ENCODE measurements around the gene FBXO34. TPM values are rescaled to one million over a fixed set of nuclear protein-coding genes. Genes with fewer than 3 reads are reported as not detected.

FBXO34 gene
- total RNA-seq, 2 experiments from 2014 or later, result 18.5 to 18.9 TPM

DNA sequence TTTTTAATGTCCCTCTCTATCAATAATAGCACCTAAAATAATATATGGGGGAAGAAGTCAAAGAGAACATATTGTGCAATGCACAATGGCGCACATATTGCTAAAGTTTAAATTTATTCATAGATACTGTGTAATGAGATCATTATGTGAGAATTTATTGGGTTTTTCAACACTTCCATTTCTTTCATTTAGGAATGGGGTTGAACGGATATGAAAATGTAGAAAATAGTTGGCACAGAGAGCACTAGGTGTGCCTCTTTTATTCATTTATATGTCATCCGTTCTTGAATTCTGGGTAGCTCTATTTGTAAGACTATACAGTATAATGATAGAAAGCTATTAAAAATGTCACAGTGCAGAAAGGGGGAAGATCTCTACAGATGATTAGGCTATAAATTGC lies 76.5 kb downstream of the FBXO34 start:
- DNase-seq, result no peak
- CTCF ChIA-PET, result interaction anchor here (0.7 to 1.7 kb wide), 6 partner anchors 8 to 92 kb away, joined by 3 to 8 read pairs (median 4); no protein-coding TSS in a partner anchor
- peaks cover 39% of the 10 kb centered on the region for H3K4me1 Mint-ChIP-seq
- H3K4me3 Mint-ChIP-seq, result no peak overlapping the region
- no peak for ATAC-seq
- no peak overlapping the region for H3K27ac Mint-ChIP-seq
- POLR2A ChIA-PET, result interaction anchor here (0.7 kb wide), 1 partner anchor 87 kb away, joined by 4 read pairs; no protein-coding TSS in a partner anchor
- peaks cover 13% of the 10 kb centered on the region for H3K36me3 Mint-ChIP-seq (ENCODE audit: low read depth)
- no peaks in the 10 kb centered on the region for H3K27me3 Mint-ChIP-seq
- H3K9me3 Mint-ChIP-seq (ENCODE audit: low read depth), result no peaks in the 10 kb centered on the region
- intact Hi-C loops (cut with DNase I, micrococcal nuclease), result loop anchor here in 1 of 2 experiments (2.0 kb wide), 1 partner anchor 15 kb away; no protein-coding TSS in a partner anchor

DNA sequence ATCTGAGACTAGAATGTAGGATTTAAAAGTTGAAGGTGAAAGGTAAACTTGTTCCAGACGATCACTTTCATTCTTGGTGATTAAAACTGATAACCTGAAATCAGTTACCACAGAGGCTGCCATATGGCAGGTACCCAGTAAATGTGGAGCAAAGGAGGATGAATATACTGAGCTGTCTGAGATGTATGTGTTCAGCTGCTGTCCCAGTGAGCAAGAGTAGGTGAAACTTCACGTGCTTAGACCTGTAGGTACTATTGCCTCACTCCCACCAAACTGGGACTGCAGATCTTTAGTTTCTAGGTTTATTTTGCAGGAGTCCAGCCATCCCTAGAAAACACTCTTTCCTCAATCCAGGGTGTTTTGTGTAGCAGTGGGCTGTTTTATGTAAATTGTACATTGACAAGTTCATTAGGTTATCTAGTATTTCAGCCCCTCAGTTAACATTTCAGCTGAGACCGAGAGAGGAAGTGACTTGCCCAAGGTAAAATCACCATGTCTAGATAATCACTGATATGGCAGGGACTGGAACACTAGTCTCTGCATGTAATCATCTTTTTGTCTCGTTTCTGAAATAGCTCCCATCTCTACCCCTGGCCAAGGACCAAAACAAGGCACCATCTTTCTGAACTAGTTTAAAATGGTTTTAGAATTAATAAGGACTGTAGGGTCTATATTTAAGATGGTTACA lies 77.7 kb downstream of the FBXO34 start:
- peak overlapping the region; percentile 33 for H3K27ac Mint-ChIP-seq
- H3K36me3 Mint-ChIP-seq (ENCODE audit: low read depth), result peaks cover 19% of the 10 kb centered on the region
- ATAC-seq (peak; percentile 82), DNase-seq (no peak)
- H3K4me1 Mint-ChIP-seq, result peaks cover 45% of the 10 kb centered on the region
- intact Hi-C loops (cut with DNase I, micrococcal nuclease), result loop anchor here in 1 of 2 experiments (2.0 kb wide), 1 partner anchor 16 kb away; no protein-coding TSS in a partner anchor
- H3K27me3 Mint-ChIP-seq, result no peaks in the 10 kb centered on the region
- ChIA-PET POLR2A (no interaction called here), CTCF (interaction anchor here (1.0 to 2.5 kb wide), 4 partner anchors 15 to 79 kb away, joined by 3 to 10 read pairs (median 6); no protein-coding TSS in a partner anchor)
- no peaks in the 10 kb centered on the region for H3K9me3 Mint-ChIP-seq (ENCODE audit: low read depth)
- no peak overlapping the region for H3K4me3 Mint-ChIP-seq

DNA sequence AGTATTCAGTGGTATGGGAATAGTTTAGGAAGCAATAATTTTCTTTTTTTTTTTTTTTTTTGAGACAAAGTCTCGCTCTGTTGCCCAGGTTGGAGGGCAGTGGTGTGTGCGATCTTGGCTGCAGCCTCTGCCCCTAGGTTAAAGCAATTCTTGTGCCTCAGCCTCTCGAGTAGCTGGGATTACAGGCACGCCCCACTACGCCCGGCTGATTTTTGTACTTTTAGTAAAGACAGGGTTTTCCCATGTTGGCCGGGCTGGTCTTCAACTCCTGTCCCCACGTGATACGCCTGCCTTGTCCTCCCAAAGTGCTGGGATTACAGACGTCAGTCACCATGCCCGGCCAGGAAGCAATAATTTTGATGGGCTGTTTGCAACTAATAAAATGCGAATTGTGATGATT lies 78.3 kb downstream of the FBXO34 start:
- H3K27ac Mint-ChIP-seq, result peak overlapping the region; percentile 18
- H3K36me3 Mint-ChIP-seq (ENCODE audit: low read depth), result peaks cover 22% of the 10 kb centered on the region
- no peak for DNase-seq
- peaks cover 46% of the 10 kb centered on the region for H3K4me1 Mint-ChIP-seq
- H3K9me3 Mint-ChIP-seq (ENCODE audit: low read depth), result no peaks in the 10 kb centered on the region
- no peak for ATAC-seq
- H3K27me3 Mint-ChIP-seq, result no peaks in the 10 kb centered on the region
- no peak overlapping the region for H3K4me3 Mint-ChIP-seq
- intact Hi-C loops (cut with DNase I, micrococcal nuclease), result loop anchor here in 1 of 2 experiments (2.0 kb wide), 1 partner anchor 17 kb away; no protein-coding TSS in a partner anchor
- POLR2A ChIA-PET, result no interaction called here
- CTCF ChIA-PET, result interaction anchor here (0.6 to 2.5 kb wide), 7 partner anchors 12 to 656 kb away, joined by 3 to 10 read pairs (median 4); partner anchors contain the start of gene FBXO34

GRCh38 chr14:55350461-55350860 lies 79.2 kb downstream of the FBXO34 start:
- ChIA-PET POLR2A (no interaction called here), CTCF (interaction anchor here (0.6 to 2.5 kb wide), 7 partner anchors 11 to 657 kb away, joined by 3 to 10 read pairs (median 4); partner anchors contain the start of gene FBXO34)
- H3K4me3 Mint-ChIP-seq, result no peak overlapping the region
- H3K4me1 Mint-ChIP-seq, result peaks cover 46% of the 10 kb centered on the region
- no peaks in the 10 kb centered on the region for H3K27me3 Mint-ChIP-seq
- intact Hi-C loops (cut with DNase I, micrococcal nuclease), result no loop called here
- ATAC-seq, result no peak
- H3K9me3 Mint-ChIP-seq (ENCODE audit: low read depth), result no peaks in the 10 kb centered on the region
- H3K36me3 Mint-ChIP-seq (ENCODE audit: low read depth), result peaks cover 22% of the 10 kb centered on the region
- DNase-seq, result no peak
- H3K27ac Mint-ChIP-seq, result no peak overlapping the region

GRCh38 chr14:55351111-55351510 lies 79.9 kb downstream of the FBXO34 start:
- Mint-ChIP-seq H3K36me3 (ENCODE audit: low read depth) (peaks cover 22% of the 10 kb centered on the region), H3K27me3 (no peaks in the 10 kb centered on the region), H3K4me1 (peaks cover 44% of the 10 kb centered on the region), H3K4me3 (no peak overlapping the region), H3K27ac (no peak overlapping the region), H3K9me3 (ENCODE audit: low read depth) (no peaks in the 10 kb centered on the region)
- DNase-seq (no peak), ATAC-seq (no peak)
- CTCF ChIA-PET, result interaction anchor here (0.6 to 2.5 kb wide), 4 partner anchors 67 to 455 kb away, joined by 3 to 7 read pairs (median 4); no protein-coding TSS in a partner anchor
- intact Hi-C loops (cut with DNase I, micrococcal nuclease), result no loop called here
- POLR2A ChIA-PET, result no interaction called here

- Mint-ChIP-seq H3K4me3 (no peak overlapping the region), H3K9me3 (ENCODE audit: low read depth) (no peaks in the 10 kb centered on the region), H3K36me3 (ENCODE audit: low read depth) (peaks cover 22% of the 10 kb centered on the region), H3K27me3 (no peaks in the 10 kb centered on the region), H3K27ac (no peak overlapping the region), H3K4me1 (peaks cover 40% of the 10 kb centered on the region)
- ChIA-PET POLR2A (no interaction called here), CTCF (interaction anchor here (0.6 to 5.0 kb wide), 7 partner anchors 9 to 103 kb away, joined by 3 to 96 read pairs (median 3); partner anchors contain the start of gene FBXO34)
- intact Hi-C loops (cut with DNase I, micrococcal nuclease), result no loop called here
- no peak for DNase-seq
- ATAC-seq, result no peak
These were observed 81.0 kb downstream of the FBXO34 start for GRCh38 chr14:55352201-55352600.

- no peaks in the 10 kb centered on the region for H3K27me3 Mint-ChIP-seq
- peaks cover 28% of the 10 kb centered on the region for H3K4me1 Mint-ChIP-seq
- ATAC-seq (peak; percentile 57), DNase-seq (peak; percentile 33)
- ChIA-PET POLR2A (interaction anchor here (1.0 to 1.2 kb wide), 2 partner anchors 83 to 256 kb away, joined by 3 to 5 read pairs; partner anchors contain the start of gene FBXO34), CTCF (interaction anchor here (0.5 to 5.0 kb wide), 39 partner anchors 8 to 342 kb away, joined by 3 to 96 read pairs (median 5); partner anchors contain the start of gene FBXO34)
- intact Hi-C loops (cut with DNase I, micrococcal nuclease), result loop anchor here (1.0 kb wide), 4 partner anchors 24 to 141 kb away; partner anchors contain the start of gene FBXO34 (in 2 of the 2)
- H3K36me3 Mint-ChIP-seq (ENCODE audit: low read depth), result peaks cover 22% of the 10 kb centered on the region
- peak overlapping the region; percentile 87 for H3K27ac Mint-ChIP-seq
- H3K4me3 Mint-ChIP-seq, result peak overlapping the region; percentile 46
- H3K9me3 Mint-ChIP-seq (ENCODE audit: low read depth), result no peaks in the 10 kb centered on the region
These were observed 82.7 kb downstream of the FBXO34 start for GRCh38 chr14:55353686-55354467.

DNA sequence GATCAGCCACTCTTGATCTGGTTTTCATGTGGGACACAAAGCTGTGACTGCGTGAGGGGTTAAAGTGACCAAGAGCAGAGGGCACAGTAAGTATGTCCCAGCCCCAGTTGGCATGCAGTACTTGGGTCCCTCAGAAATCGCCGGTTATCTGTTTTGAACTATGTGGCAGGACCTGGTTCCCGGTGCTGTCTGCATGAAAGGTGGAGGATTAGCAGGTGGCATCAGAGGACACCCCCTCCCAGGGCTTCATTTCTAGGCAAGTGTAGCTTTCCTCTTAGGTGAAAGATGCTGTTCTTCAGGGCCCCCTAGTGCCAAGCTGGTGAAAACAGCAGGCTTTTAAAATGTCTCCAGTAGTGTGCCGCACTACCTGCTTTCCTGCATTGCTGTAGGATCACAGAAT lies 83.3 kb downstream of the FBXO34 start:
- ATAC-seq (peak; percentile 93), DNase-seq (peak; percentile 75)
- intact Hi-C loops (cut with DNase I, micrococcal nuclease), result loop anchor here (1.0 kb wide), 4 partner anchors 24 to 141 kb away; partner anchors contain the start of gene FBXO34 (in 2 of the 2)
- H3K36me3 Mint-ChIP-seq (ENCODE audit: low read depth), result peaks cover 22% of the 10 kb centered on the region
- no peak overlapping the region for H3K4me3 Mint-ChIP-seq
- H3K9me3 Mint-ChIP-seq (ENCODE audit: low read depth), result no peaks in the 10 kb centered on the region
- H3K27ac Mint-ChIP-seq, result peak overlapping the region; percentile 87
- POLR2A ChIA-PET, result interaction anchor here (1.0 to 1.2 kb wide), 3 partner anchors 24 to 256 kb away, joined by 3 to 6 read pairs (median 5); partner anchors contain the start of gene FBXO34
- CTCF ChIA-PET, result interaction anchor here (0.6 to 5.0 kb wide), 37 partner anchors 8 to 264 kb away, joined by 3 to 96 read pairs (median 5); partner anchors contain the start of gene FBXO34
- H3K27me3 Mint-ChIP-seq, result no peaks in the 10 kb centered on the region
- peaks cover 23% of the 10 kb centered on the region for H3K4me1 Mint-ChIP-seq

DNA sequence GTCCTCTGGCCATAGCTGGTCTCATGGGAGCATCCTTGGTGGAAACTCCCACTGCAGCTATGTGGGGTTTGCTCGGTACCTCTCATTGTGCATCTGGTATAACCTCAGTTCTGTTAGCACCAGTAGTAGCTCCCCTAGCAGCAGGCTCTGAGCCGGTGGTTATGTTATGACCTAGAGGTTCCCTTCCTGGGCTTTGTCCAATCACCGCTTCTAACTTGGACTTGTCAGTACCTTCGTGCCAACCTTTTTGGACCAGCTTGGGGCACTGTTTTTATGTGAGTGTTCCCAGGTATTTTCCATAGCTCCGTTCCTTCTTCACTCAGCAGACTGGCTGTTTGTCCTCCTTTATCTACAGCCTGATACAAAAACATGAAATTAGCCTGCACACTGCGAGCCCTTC lies 84.7 kb downstream of the FBXO34 start:
- peaks cover 13% of the 10 kb centered on the region for H3K36me3 Mint-ChIP-seq (ENCODE audit: low read depth)
- POLR2A ChIA-PET, result no interaction called here
- no peak for DNase-seq
- no peaks in the 10 kb centered on the region for H3K9me3 Mint-ChIP-seq (ENCODE audit: low read depth)
- ATAC-seq, result no peak
- no peak overlapping the region for H3K4me3 Mint-ChIP-seq
- no peak overlapping the region for H3K27ac Mint-ChIP-seq
- H3K4me1 Mint-ChIP-seq, result peaks cover 21% of the 10 kb centered on the region
- H3K27me3 Mint-ChIP-seq, result no peaks in the 10 kb centered on the region
- CTCF ChIA-PET, result interaction anchor here (0.6 to 5.0 kb wide), 13 partner anchors 9 to 800 kb away, joined by 3 to 96 read pairs (median 5); partner anchors contain the start of gene FBXO34
- intact Hi-C loops (cut with DNase I, micrococcal nuclease), result no loop called here

DNA sequence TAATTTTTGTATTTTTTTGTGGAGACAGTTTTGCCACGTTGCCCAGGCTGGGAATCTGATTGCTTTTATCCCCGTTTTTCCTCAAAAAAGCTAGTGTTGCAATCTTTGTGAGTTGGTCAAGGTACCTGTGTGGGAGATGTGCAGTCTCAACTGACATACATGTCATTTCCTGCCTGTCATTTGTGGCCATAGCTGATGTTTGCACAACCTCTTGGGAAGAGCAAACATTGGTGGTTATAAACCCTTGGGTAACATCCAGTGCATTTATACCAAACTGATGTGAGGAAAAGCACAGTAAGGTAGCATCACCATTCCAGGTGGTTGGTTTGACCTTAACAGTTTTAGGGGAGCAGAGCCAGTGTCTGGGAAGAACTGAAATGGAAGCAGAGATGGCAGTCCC lies 85.7 kb downstream of the FBXO34 start:
- CTCF ChIA-PET, result interaction anchor here (0.6 to 5.0 kb wide), 12 partner anchors 10 to 153 kb away, joined by 3 to 96 read pairs (median 3); partner anchors contain the start of gene FBXO34
- no peak for ATAC-seq

GRCh38 chr14:55359307-55359706 lies 88.1 kb downstream of the FBXO34 start:
- Mint-ChIP-seq H3K4me3 (no peak overlapping the region), H3K9me3 (ENCODE audit: low read depth) (no peaks in the 10 kb centered on the region), H3K4me1 (peaks cover 16% of the 10 kb centered on the region), H3K27ac (no peak overlapping the region), H3K27me3 (no peaks in the 10 kb centered on the region), H3K36me3 (ENCODE audit: low read depth) (peaks cover 11% of the 10 kb centered on the region)
- intact Hi-C loops (cut with DNase I, micrococcal nuclease), result no loop called here
- DNase-seq (no peak), ATAC-seq (no peak)
- CTCF ChIA-PET, result interaction anchor here (1.2 kb wide), 1 partner anchor 87 kb away, joined by 3 read pairs; no protein-coding TSS in a partner anchor
- POLR2A ChIA-PET, result no interaction called here

More for the DNA sequence above, 85.7 kb downstream of the FBXO34 start:
- intact Hi-C loops (cut with DNase I, micrococcal nuclease), result no loop called here
- Mint-ChIP-seq H3K27ac (no peak overlapping the region), H3K9me3 (ENCODE audit: low read depth) (no peaks in the 10 kb centered on the region), H3K36me3 (ENCODE audit: low read depth) (peaks cover 13% of the 10 kb centered on the region), H3K4me1 (peaks cover 27% of the 10 kb centered on the region), H3K4me3 (no peak overlapping the region), H3K27me3 (no peaks in the 10 kb centered on the region)
- DNase-seq, result no peak
- POLR2A ChIA-PET, result no interaction called here

Data from activated CD4-positive, alpha-beta T cell treated with anti-CD3 and anti-CD28 coated beads for 36 hours (primary cell).